ENCODE measurements around the gene PLXNA1.

GRCh38 chr3:126985132-126985985 lies 2.4 kb downstream of the PLXNA1 start:
- TF ChIP-seq CTCF (IDR thresholded peaks at IDR 0.05), result no peak
- no peak for TF ChIP-seq POLR2A (IDR thresholded peaks at IDR 0.05)

Data from esophagus squamous epithelium (tissue), 4 donors.